Measurements from ENCODE around the gene SLIT3.

DNA sequence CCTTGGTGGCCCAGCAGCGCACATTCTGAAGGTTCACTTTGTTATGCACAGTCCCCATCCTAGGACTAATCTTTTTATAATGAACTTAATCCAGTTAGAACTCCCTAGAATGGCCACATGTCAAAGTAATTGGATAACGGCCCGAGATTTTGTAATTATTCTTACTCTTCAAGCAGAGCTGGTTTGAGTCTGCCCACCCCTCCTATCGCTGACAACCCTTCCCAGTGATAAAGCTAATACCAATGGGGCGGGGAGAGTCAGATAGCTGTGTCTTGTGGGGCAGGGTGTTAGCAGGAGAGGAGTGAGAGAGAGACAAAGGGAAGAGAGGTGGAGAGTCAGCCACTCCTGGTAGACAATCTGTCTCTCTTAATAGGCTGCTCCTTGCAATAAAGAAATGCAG lies 356.9 kb downstream of the SLIT3 start:
- TF ChIP-seq EZH2 (IDR thresholded peaks at IDR 0.05) (no peak), POLR2AphosphoS5 (IDR thresholded peaks at IDR 0.05; ENCODE audit: borderline replicate concordance, low read depth, low read length) (no peak)

Measured in SK-N-MC (cell line).